Epithelial cell of proximal tubule (primary cell): ENCODE results near the gene BARX1. TPM values are rescaled to one million over a fixed set of nuclear protein-coding genes. Genes with fewer than 3 reads are reported as not detected.

ENCODE experiments used
- DNase-seq: peaks from one replicate; pipeline ENCODE4 v3.0.0-alpha.2; 2011; ENCODE audit warnings: low read depth
- H3K4me3 ChIP-seq: 2 replicates; pipeline ENCODE4 v1.5.1; 2011; ENCODE audit warnings: low read depth, mild to moderate bottlenecking, low read length
- total RNA-seq: library from RNA; depleted of rRNA; stranded (reverse); fragments of >200 nt; gene quantifications from 2 replicates; pipeline ENCODE4 v1.2.3, GENCODE V29; 2015
- TF ChIP-seq, protein P1 (sequence below): conservative IDR thresholded peaks from 2 replicates; pipeline ENCODE4 v1.5.1; 2012; ENCODE audit warnings: low read depth, mild to moderate bottlenecking, low read length

The BARX1 gene
- total RNA-seq, 1 donor from 2014 or later = not detected

DNA sequence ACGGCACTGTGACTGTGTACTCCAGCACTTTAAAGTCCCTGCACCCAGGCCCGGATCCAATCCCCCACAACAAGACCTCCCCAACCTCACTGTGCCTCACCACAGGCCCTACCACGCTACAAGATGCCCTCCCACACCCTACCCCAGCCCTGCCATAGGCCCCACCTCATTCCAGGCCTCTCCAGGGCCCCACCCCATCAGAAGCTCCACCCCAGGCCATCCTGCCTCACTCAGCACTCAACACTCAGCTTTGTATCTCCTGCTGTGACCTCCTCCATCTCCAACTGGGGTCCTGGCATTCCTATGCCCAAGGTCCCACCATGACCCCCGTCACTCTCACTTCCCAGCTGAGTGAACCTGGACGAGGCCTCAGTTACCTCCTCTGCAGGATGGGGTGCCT is 38.8 kb downstream of the BARX1 start:
- TF ChIP-seq, protein P1, sequence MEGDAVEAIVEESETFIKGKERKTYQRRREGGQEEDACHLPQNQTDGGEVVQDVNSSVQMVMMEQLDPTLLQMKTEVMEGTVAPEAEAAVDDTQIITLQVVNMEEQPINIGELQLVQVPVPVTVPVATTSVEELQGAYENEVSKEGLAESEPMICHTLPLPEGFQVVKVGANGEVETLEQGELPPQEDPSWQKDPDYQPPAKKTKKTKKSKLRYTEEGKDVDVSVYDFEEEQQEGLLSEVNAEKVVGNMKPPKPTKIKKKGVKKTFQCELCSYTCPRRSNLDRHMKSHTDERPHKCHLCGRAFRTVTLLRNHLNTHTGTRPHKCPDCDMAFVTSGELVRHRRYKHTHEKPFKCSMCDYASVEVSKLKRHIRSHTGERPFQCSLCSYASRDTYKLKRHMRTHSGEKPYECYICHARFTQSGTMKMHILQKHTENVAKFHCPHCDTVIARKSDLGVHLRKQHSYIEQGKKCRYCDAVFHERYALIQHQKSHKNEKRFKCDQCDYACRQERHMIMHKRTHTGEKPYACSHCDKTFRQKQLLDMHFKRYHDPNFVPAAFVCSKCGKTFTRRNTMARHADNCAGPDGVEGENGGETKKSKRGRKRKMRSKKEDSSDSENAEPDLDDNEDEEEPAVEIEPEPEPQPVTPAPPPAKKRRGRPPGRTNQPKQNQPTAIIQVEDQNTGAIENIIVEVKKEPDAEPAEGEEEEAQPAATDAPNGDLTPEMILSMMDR = no peak
- DNase-seq = no peak
- H3K4me3 ChIP-seq = no peak overlapping the region

GRCh38 chr9:93911801-93912554 is 43.2 kb downstream of the BARX1 start:
- TF ChIP-seq, protein P1 = no peak
- DNase-seq = no peak
- H3K4me3 ChIP-seq = no peak overlapping the region

DNA sequence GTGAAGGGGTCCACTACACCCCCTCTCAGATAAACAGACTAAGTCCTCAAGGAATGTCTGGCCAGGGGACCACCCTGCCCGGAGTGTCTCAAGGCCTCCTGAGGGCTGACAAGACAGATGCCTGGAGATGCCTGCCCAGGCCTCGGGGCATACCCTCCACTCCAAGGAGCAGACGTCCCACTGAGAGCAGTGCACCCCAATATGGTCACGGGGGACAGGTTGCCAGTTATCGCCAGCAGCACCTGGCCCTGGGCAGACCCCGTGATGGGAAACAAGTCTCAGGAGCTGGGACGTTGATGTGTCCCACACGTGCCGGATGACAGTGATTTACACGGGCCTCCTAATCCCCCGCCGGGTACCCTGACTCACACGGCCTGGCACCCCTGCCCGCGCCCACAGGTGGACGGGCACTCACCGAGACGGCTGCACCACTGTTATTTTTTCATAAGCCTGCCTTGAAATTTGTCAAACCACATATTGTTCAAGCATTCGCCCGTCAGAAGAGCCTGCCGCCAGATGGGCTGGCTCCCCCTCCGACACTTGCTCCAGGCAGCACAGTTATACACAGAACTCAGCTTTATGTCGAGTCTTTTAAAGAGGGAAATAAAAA is 43.9 kb downstream of the BARX1 start:
- no peak overlapping the region for H3K4me3 ChIP-seq

GRCh38 chr9:93910598-93910997 is 44.6 kb downstream of the BARX1 start:
- DNase-seq = no peak

More for the DNA sequence above, 43.9 kb downstream of the BARX1 start:
- TF ChIP-seq, protein P1 = no peak
- no peak for DNase-seq

DNA sequence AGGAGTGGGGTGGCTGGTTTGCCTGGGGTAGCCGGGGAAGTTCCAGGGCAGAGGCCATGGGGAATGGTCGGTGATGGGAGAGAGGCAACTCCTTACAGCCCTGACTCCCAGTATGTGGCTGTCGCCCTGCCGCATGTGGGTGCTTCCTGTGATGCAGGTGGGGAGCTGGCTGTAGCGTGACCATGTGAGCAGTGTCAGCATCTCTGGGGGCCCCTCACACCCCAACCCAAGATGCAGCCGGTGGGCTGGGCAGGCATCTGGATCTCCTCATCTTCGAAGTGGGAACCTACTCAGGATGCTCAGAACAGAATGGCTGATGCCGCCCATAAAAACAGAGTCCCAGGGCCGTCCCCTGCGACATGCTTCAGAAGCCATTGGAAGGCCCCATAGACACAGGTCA is 45.0 kb downstream of the BARX1 start:
- H3K4me3 ChIP-seq = no peak overlapping the region
- TF ChIP-seq, protein P1 = no peak
- DNase-seq = no peak

More at GRCh38 chr9:93910598-93910997, 44.6 kb downstream of the BARX1 start:
- no peak overlapping the region for H3K4me3 ChIP-seq
- TF ChIP-seq, protein P1 = no peak

DNA sequence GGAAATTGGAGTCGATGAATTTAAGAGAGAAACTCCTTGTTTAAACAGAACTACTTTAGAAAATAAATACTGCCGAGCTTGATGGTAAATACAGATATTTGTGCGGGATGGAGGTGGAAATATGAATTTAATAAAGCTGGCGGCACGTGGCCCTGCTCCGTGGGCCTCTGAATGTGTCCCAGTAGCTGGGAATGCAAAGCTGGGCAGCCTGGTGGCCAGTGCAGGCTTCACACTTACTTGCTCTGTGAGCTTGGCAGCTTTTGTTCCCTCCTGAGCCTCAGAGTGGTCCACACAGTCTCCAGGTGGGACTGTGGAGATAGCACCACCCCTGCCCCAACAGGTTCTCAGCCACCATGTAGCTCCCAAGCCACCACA is 45.9 kb downstream of the BARX1 start:
- TF ChIP-seq, protein P1 = no peak
- DNase-seq = no peak
- no peak overlapping the region for H3K4me3 ChIP-seq
